H1 (cell line): Measurements from ENCODE around the gene ZNF691.

Experiments used
- POLR2AphosphoS5 ChIP-seq: IDR thresholded peaks from 2 replicates; pipeline ENCODE4 v1.6.1; 2011; ENCODE audit warnings: low read depth, low read length
- SP1 ChIP-seq: IDR thresholded peaks from 2 replicates; pipeline ENCODE4 v1.6.1; 2011; ENCODE audit warnings: low read depth, low read length
- TF ChIP-seq, protein P1 (sequence below), 3 experiments: IDR thresholded peaks; 1 replicate in 2 of 3; 2 replicates in 1 of 3; pipeline versions ENCODE4 v1.5.1 to v1.6.1; 2011; ENCODE audit warnings: low read length in 3 of 3, mild to moderate bottlenecking in 3 of 3, inconsistent platforms in 2 of 3, low read depth in 1 of 3, moderate library complexity in 1 of 3; ENCODE audit not compliant: insufficient read depth in 1 of 3; ENCODE audit errors: control extremely low read depth in 1 of 3

DNA sequence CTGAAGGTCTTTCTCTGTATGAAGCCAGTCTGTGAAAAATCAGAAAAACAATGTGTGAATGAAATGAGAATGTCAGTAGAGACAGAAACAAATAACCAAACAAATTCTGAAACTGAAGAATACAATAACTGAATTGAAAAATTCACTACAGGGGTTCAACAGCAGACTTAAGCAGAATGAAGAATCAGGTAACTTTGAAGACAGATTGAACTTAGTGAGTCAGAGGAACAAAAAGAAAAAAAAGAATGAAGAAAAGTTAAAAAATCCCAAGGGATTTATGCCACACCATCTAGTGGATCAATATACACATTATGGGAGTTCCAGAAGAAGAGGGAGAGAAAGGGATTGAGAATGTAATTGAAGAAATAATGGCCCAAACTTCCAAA is 14.6 kb downstream of the ZNF691 start:
- no peak for TF ChIP-seq SP1
- TF ChIP-seq, protein P1, sequence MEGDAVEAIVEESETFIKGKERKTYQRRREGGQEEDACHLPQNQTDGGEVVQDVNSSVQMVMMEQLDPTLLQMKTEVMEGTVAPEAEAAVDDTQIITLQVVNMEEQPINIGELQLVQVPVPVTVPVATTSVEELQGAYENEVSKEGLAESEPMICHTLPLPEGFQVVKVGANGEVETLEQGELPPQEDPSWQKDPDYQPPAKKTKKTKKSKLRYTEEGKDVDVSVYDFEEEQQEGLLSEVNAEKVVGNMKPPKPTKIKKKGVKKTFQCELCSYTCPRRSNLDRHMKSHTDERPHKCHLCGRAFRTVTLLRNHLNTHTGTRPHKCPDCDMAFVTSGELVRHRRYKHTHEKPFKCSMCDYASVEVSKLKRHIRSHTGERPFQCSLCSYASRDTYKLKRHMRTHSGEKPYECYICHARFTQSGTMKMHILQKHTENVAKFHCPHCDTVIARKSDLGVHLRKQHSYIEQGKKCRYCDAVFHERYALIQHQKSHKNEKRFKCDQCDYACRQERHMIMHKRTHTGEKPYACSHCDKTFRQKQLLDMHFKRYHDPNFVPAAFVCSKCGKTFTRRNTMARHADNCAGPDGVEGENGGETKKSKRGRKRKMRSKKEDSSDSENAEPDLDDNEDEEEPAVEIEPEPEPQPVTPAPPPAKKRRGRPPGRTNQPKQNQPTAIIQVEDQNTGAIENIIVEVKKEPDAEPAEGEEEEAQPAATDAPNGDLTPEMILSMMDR (IDR thresholded peaks at IDR 0.05; ENCODE audit: control extremely low read depth in 1 of 3, insufficient read depth in 1 of 3, low read depth in 1 of 3, low read length in 3 of 3), result no peak
- no peak for TF ChIP-seq POLR2AphosphoS5
